ENCODE results near the gene LRRC52.
A peak's percentile ranks its signal among the peaks of the same experiment; 100 is the strongest.
"Not testable (repeated sequence)": the region's sequence is repeated elsewhere in the genome, so short reads cannot be mapped to it uniquely, and the experiment has no call there.

LRRC52 gene

DNA sequence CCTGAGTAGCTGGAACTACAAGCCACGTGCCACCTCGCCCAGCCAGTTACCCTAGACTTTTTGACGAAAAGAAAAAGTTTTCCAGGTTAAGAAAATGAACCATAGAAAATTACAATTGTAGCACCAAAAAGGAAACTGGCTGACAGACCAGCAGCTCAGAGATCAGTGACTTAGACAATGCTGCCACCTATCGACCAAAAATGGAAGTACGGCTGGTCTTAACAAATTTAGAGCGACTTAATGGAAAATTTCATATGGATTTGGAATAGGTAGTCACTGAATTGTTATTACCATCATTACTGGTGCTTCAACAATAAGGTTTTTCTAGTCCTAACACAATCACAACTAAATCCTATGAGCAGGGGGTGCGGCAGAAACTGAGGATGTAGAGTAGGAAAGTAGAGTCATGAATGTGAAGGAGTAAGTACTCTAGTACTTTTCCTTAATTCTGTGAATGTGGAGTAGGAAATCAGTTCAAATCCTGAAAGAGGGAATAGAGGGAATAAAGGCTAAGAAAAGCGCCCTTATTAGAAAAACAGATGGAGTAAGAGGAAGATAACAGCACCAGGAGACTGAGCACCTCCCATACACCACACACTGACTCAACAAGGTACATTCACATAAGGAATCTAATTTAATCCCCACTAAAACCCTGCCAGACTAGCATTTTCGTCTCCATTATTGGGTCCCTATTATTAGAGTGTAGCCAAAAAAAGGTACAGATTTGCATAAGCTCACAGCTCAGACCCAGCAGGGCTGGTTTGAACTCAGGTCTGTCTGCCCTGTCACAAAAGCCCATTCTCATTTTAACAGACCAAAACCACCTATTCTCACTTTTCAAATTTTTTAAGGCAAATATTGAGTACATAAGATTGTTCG lies 49.4 kb downstream of the LRRC52 start:
- peak; percentile 86 for DNase-seq

DNA sequence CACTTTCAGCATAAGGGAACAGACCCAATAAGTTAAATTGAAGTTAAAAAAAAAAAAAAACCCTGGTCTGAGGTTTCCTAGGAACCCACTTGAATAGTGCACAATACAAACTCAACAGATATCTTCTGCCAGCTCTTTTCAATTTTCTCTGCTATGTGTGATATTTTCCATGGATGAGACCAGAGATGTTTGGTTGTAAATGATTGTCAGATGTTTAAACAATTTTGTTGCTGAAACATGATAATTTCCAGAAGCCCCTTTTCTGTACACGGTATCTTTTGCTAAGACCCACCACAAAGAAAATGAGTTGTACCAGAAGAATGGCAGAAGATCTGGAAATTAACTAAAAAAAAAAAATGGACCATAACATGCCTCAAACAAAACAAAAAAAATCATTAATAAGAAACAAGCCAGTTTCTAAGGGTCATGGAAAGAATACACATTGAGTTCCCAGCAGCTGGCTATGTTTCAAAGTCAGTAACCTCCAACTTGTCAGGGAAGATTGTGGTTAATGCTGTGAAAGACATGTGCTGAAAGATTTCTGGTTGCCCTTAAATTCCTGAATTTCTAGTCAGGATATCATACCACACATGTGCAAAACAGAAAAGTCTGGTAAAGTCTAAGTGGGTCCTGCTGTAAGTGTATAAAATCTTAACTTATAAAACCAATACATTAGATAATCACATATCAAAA lies 51.6 kb downstream of the LRRC52 start:
- DNase-seq: no peak

DNA sequence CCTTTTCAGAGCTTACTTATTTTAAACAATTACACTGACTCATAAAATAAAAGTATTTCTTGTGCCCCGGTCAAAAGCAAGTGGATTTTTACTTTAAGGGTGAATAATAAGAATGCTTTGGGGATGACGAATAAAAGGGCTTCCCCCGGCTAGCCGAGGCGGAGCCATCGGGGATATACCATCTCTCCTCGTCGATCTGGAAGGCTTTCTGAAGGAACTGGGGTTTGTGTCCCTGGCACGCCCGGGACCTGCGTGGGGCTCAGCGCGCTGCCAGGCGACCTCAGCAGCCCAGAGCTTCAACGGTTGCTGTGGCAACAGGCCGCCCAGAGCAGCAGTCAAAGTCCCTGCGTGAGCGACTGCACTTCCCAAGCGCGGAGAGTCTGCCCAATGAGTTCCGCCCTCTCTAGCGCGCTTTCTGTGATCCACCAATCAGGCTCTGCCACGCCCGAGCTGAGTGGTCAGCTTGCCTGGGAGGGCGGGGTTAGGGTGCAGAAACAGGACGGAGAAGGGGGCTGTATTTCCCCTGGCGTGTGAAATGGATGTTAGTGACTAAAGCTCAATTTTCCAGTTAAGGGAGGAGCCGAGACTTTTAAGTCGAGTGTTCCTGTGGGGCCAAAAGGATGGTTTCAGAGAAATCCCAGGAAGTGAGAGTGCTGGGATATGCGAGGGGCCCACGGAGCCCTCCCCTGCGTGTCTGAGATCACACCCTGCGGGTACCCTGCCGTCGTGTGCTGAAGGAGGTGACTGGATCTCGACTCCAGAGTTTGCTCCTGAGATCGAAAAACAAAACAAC lies 54.3 kb downstream of the LRRC52 start:
- peak; percentile 99 for DNase-seq

DNA sequence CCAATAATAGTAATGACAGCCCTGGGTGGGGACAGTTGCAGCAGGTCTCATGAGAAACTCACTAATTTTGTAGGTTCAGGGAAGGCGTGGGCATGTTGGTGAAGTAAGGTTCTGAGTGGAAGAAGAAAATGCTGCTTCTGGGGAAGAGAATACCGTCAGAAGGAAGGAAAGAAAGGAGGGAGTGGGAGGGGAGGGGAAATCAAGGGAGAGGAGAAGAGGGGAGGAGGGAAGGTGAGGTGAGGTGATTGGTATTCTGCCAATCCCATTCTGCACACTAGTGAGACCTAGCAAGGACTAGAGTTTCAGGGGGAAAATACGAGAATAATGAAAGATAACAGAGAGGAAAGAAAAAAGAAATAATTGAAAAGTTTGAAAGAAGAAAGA lies 54.9 kb downstream of the LRRC52 start:
- no peak for DNase-seq

DNA sequence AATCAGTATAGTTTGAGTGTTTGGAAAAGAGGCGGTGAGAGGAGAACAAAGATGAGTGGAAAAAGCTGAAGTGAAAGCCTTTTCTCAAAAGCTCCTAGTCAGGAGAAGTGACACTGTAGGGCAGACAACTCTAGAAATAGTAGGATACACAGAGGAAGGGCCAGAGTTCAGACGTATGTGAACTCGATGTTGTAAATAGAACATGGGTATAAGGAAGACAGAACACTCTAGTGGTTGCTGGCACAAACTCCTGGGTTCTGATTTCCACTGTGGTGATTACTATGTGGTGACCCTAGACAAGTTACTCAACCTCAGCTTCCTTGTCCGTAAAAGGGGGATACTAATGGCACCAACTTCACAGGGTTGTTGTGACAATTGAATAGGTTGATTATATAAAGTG lies 57.0 kb downstream of the LRRC52 start:
- DNase-seq: peak; percentile 40

DNA sequence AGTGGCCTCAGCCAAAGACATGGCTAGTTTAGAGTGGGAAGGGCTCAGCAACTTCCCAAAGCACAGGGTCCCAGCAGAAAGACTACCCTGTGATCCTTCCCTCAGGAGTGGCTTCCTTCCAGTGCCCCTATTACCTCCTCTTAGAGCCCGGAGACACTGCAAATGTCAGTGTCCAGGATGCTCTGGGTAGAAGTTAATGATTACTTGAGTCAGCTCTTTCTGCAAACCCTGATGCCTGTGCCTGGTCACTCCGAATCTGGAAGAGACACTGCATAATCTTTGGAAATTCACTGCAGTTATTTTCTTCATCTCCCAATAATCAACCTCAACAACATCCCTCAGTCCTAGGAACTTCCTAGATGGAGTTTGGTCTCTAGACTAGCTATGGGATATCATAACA lies 60.0 kb downstream of the LRRC52 start:
- no peak for DNase-seq

DNA sequence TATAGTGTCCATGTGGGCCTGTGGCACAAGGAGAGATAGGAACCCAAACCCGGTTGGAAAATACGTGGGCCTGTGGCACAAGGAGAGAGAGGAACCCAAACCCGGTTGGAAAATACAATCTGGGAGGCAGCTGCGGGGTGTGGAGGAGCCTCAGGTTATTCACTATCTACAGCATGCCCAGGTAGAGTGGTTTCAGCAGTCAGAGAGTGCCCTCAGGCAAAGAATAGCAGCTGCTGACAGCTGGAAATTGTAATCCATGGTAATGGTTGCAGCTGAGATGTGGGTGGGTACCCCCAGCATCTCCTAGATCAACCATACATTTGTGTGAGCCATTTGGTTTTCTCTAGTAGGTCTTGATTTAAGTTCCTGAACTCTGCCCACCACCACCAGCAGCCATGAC lies 61.4 kb downstream of the LRRC52 start:
- no peak for DNase-seq

DNA sequence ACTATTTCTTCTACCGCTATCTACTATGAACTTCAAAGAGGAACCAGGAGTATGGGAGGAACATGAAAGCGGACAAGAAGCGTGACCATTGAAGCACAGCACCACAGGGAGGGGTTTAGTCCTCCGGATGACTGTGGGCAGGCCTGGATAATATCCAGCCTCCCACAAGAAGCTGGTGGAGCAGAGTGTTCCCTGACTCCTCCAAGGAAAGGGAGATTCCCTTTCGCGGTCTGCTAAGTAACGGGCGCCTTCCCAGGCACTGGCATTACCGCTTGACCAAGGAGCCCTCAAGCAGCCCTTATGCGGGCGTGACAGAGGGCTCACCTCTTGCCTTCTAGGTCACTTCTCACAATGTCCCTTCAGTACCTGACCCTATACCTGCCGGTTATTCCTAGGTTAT lies 62.9 kb downstream of the LRRC52 start:
- not testable (repeated sequence) for DNase-seq

DNA sequence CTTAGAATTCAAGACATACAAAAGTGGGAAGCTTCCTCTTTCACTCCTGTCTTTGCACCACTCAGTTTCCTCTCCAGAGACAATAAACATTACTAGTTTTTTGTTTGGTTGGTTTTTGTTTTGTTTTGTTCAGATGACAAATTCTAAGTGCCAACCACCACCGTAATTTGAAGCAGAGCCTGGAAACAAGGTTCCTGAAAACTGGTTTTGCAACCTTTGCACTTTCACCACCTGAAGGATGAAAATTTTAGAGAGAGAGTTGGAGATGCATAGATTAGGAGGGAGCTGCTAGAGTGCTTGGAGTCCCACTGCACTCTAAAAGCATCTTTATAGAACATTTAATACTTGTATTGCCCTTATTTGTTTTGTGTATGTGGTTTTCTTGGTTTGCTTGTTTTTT lies 67.1 kb downstream of the LRRC52 start:
- peak; percentile 22 for DNase-seq

DNA sequence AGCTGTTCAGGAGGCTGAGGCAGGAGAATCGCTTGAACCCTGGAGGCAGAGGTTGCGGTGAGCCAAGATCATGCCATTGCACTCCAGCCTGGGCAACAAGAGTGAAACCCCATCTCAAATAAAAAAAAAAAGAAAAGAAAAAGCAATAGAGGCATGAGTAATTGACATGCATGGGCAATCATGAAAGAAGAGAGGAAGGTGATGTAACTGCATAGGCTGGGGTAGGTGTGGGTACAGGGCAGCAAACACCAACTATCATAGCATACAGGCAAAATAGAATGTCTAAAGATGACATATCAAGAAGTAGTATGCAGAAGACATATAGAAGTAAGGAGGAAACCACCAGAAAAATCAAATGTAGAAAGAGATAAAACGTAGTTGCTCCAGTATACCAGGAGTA lies 68.3 kb downstream of the LRRC52 start:
- DNase-seq: no peak
